Endothelial cell of umbilical vein (primary cell): ENCODE measurements around the gene CARD14.

Source experiments
- EZH2 ChIP-seq: IDR thresholded peaks from 2 replicates; pipeline ENCODE4 v1.6.1; 2012; ENCODE audit warnings: borderline replicate concordance, low read depth, mild to moderate bottlenecking, moderate library complexity, low read length, inconsistent platforms; ENCODE audit not compliant: severe bottlenecking
- FOS ChIP-seq: IDR thresholded peaks from 2 replicates; pipeline ENCODE4 v1.6.1; 2011; ENCODE audit warnings: mild to moderate bottlenecking, low read length, moderate library complexity, borderline replicate concordance; ENCODE audit not compliant: insufficient read depth
- GATA2 ChIP-seq: IDR thresholded peaks from 2 replicates; pipeline ENCODE4 v1.7.0; 2011; ENCODE audit warnings: low read depth, mild to moderate bottlenecking, moderate library complexity, mixed read lengths, low read length; ENCODE audit not compliant: insufficient read length, insufficient read depth
- POLR2A ChIP-seq: IDR thresholded peaks from 2 replicates; pipeline ENCODE4 v1.6.1; 2012; ENCODE audit warnings: low read depth, mild to moderate bottlenecking, control low read depth, low read length
- POLR2AphosphoS5 ChIP-seq: IDR thresholded peaks from 2 replicates; pipeline ENCODE4 v1.6.1; 2012; ENCODE audit warnings: low read depth, mild to moderate bottlenecking, control low read depth, low read length, moderate library complexity; ENCODE audit not compliant: insufficient read depth
- TF ChIP-seq, protein P1 (sequence below), 2 donors: IDR thresholded peaks; 1 replicate in 1 of 2; 2 replicates in 1 of 2; pipeline ENCODE4 v1.5.1; 2011; ENCODE audit warnings: low read length in 2 of 2, mild to moderate bottlenecking in 2 of 2, moderate library complexity in 2 of 2, control low read depth in 1 of 2, inconsistent platforms in 1 of 2, low read depth in 1 of 2; ENCODE audit not compliant: insufficient read depth in 1 of 2; ENCODE audit errors: extremely low read depth in 1 of 2

DNA sequence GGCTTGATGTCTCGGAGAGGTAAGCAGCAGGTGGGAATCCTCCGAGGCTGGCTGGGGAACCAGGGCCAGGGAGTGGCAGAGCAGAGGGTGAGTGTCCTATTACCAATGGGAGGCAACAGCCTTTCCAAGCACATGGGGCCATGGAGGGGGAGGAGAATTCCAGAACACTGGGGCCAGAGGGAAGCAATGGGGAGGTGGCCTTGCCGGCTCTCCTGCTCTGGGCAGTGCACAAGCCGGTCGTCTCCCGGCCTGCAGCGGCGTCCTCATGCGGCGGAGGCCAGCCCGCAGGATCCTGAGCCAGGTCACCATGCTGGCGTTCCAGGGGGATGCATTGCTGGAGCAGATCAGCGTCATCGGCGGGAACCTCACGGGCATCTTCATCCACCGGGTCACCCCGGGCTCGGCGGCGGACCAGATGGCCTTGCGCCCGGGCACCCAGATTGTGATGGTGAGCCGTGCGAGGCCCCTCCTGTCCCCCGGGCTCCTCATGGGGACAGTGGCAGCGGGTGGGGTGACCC is 28.4 kb downstream of the CARD14 start:
- TF ChIP-seq FOS (no peak), EZH2 (no peak), POLR2A (no peak), POLR2AphosphoS5 (no peak), GATA2 (no peak)
- TF ChIP-seq, protein P1, sequence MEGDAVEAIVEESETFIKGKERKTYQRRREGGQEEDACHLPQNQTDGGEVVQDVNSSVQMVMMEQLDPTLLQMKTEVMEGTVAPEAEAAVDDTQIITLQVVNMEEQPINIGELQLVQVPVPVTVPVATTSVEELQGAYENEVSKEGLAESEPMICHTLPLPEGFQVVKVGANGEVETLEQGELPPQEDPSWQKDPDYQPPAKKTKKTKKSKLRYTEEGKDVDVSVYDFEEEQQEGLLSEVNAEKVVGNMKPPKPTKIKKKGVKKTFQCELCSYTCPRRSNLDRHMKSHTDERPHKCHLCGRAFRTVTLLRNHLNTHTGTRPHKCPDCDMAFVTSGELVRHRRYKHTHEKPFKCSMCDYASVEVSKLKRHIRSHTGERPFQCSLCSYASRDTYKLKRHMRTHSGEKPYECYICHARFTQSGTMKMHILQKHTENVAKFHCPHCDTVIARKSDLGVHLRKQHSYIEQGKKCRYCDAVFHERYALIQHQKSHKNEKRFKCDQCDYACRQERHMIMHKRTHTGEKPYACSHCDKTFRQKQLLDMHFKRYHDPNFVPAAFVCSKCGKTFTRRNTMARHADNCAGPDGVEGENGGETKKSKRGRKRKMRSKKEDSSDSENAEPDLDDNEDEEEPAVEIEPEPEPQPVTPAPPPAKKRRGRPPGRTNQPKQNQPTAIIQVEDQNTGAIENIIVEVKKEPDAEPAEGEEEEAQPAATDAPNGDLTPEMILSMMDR (IDR thresholded peaks at IDR 0.05; ENCODE audit: extremely low read depth in 1 of 2, insufficient read depth in 1 of 2, low read depth in 1 of 2, low read length in 2 of 2) = no peak
